IgD-negative memory B cell (primary cell): Measurements from ENCODE around the gene ZFP30. TPM values are rescaled to one million over a fixed set of nuclear protein-coding genes. Genes with fewer than 3 reads are reported as not detected.
"Not testable (repeated sequence)": the region's sequence is repeated elsewhere in the genome, so short reads cannot be mapped to it uniquely, and the experiment has no call there.

Experiments used
- H3K27ac Mint-ChIP-seq, 3 donors: one replicate each; pipeline ENCODE4 v1.8.0; 2020 to 2022; ENCODE audit warnings: mild to moderate bottlenecking in 3 of 3, mixed read lengths in 3 of 3, moderate library complexity in 1 of 3
- H3K27me3 Mint-ChIP-seq: one replicate; pipeline ENCODE4 v1.8.0; 2021; ENCODE audit warnings: mixed read lengths
- H3K36me3 Mint-ChIP-seq: one replicate; pipeline ENCODE4 v1.8.0; 2020; ENCODE audit warnings: mild to moderate bottlenecking, mixed read lengths
- H3K4me1 Mint-ChIP-seq, 3 donors: one replicate each; pipeline ENCODE4 v1.8.0; 2020 to 2022; ENCODE audit warnings: mixed read lengths in 3 of 3, mild to moderate bottlenecking in 1 of 3
- H3K4me3 Mint-ChIP-seq, 4 donors: one replicate each; pipeline ENCODE4 v1.8.0; 2020 to 2022; ENCODE audit warnings: mild to moderate bottlenecking in 4 of 4, mixed read lengths in 4 of 4, moderate library complexity in 3 of 4
- H3K9me3 Mint-ChIP-seq, 3 donors: one replicate each; pipeline ENCODE4 v1.8.0; 2020 to 2021; ENCODE audit warnings: mixed read lengths in 3 of 3, mild to moderate bottlenecking in 1 of 3
- polyA plus RNA-seq: library from polyadenylated mRNA; unstranded; fragments of 300-500 nt; fragmentation: Illumina TruSeq; gene quantifications from one replicate; pipeline ENCODE4 v1.2.3, GENCODE V29; 2021

The ZFP30 gene
- 2.4 TPM for polyA plus RNA-seq

DNA sequence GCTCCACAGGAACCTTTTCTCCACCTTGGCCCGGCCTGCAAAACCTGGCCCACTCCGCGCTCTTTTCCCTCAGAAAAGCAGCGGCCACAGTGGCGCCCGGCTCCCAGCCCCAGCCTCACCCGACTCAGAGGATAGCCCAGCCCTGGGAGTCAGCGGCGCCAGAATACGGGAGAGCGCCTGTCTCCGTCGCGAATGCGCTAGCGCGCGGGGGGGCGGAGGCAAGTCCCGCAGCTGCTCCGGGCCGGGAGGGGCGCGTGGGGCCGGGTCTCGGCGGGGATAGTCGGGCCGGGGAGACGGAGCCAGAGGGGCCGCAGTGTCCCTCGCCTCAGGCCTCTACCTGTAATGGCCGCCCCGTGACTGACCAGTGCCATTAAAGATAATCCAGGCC lies at the start of gene ZFP30:
Gene ZFP30, minus strand, starts transcription at position 165 of the 388 bp plus-strand sequence. CDS start 7,643 bp downstream, outside the sequence.
- H3K4me3 Mint-ChIP-seq, result peak within 1 kb of the TSS; percentile 94 to 99 (median 96)
- H3K27me3 Mint-ChIP-seq, result no peaks in the 10 kb centered on the region
- H3K4me1 Mint-ChIP-seq, result peaks cover 18 to 25% (median 21%) of the 10 kb centered on the region in 3 donors
- peaks cover 0 to 1% (median 0%) of the 10 kb centered on the region in 3 donors for H3K9me3 Mint-ChIP-seq
- peaks cover 7% of the 10 kb centered on the region for H3K36me3 Mint-ChIP-seq
- peak within 1 kb of the TSS; percentile 96 to 98 (median 98) for H3K27ac Mint-ChIP-seq

DNA sequence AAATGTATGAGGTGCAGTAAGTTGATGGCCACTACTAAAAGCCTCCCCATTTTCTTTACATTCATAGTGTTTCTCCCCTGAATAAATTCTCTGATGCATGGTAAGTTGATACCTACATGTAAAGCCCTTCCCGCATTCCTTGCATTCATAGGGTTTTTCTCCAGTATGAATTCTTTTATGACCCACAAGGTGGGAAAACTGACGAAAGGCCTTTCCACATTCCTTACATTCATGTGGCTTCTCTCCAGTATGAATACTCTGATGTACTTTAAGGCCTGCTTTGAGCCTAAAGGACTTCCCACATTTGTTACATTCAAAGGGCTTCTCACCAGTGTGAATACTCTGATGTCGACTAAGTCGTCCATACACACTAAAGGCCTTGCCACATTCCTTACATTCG lies 43.8 kb upstream of the ZFP30 start:
- Mint-ChIP-seq H3K36me3 (peaks cover 26% of the 10 kb centered on the region), H3K27me3 (no peaks in the 10 kb centered on the region), H3K4me1 (no peaks in the 10 kb centered on the region), H3K27ac (no peak overlapping the region), H3K4me3 (no peak overlapping the region), H3K9me3 (peaks cover 18 to 37% (median 24%) of the 10 kb centered on the region in 3 donors)

DNA sequence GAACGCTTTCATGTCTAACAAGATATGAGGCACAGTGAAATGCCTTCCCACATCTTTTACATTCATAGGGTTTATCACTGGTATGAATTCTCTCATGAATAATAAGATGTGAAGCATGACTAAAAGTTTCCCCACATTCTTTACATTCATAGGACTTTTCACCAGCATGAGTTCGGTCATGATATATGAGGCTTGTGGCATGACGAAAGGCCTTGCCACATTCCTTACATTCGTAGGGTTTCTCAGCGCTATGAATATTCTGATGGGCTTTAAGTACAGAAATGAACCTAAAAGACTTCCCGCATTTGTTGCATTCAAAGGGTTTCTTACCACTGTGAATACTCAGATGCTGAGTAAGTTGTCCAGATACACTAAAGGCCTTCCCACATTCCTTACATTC lies 43.0 kb upstream of the ZFP30 start:
- peaks cover 20 to 33% (median 24%) of the 10 kb centered on the region in 3 donors for H3K9me3 Mint-ChIP-seq
- H3K4me1 Mint-ChIP-seq, result no peaks in the 10 kb centered on the region
- no peak overlapping the region for H3K27ac Mint-ChIP-seq
- H3K4me3 Mint-ChIP-seq, result no peak overlapping the region
- no peaks in the 10 kb centered on the region for H3K27me3 Mint-ChIP-seq
- H3K36me3 Mint-ChIP-seq, result peaks cover 20% of the 10 kb centered on the region

DNA sequence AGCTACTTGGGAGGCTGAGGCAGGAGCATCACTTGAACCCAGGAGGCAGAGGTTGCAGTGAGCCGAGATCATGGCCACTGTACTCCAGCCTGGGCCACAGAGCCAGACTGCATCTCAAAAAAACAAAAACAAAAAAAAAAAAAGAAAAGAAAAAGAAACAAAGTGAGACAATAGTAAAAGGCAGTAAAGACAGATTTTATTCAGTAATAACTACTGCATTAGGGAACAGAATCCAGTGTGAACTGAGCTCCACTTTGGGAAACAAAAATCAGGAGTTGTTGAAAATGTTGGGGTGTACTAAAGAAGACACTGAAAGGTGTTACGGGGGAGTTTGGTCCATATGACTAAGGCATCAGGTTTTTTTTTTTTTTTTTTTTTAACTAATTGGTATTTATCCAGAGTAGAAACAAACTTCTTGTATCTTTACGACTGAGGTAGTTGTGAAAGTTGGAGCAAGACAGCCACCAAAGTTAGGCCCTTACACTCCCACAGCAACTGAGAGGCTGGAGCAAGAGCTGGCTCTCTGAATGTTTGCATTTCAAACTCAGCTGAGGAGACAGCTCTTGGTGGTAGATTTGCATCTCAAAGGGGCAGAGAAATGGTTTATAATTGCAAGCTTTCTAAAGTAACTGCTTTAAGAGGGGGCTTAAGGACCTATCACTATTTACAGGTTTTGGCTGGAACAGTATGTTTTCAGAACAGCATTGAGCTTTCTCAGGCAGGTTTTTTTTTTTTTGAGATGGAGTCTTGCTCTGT lies 40.1 kb upstream of the ZFP30 start:
- H3K4me1 Mint-ChIP-seq, result peaks cover 7 to 11% (median 8%) of the 10 kb centered on the region in 3 donors
- peaks cover 9% of the 10 kb centered on the region for H3K36me3 Mint-ChIP-seq
- H3K4me3 Mint-ChIP-seq, result no peak overlapping the region
- H3K27me3 Mint-ChIP-seq, result no peaks in the 10 kb centered on the region
- peak overlapping the region in 1 of 3 donors; percentile 10 for H3K27ac Mint-ChIP-seq
- H3K9me3 Mint-ChIP-seq, result peaks cover 15 to 20% (median 16%) of the 10 kb centered on the region in 3 donors

DNA sequence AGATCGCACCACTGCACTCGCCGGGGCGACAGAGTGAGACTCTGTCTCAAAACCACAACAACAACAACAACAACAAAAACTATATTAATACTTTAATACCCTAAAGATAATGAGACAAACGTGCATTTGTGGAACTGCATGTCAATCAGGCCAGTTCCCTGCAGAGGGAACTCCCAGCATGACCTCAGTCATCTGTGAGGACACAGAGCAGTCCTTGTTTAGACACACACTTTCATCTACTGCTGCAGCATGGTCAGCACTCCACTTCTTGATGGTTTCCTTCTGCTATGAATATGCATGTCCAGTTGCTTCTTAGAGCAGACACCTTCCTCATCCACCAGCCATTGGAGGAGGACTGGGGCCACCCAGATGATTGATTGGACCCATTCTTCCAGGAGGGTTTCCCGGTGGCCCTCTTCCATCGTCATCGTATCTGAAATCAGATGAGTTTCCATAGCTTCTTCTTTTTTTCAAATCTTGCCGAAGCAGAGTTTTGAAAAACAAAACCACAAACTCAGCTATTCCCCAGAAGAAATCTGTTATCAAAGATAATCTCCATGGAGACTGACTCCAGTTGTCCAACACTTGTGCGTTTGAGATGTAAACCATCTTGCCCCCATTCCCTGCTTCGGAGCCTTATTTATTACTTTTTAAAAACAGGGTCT lies 37.8 kb upstream of the ZFP30 start:
- peak overlapping the region in 3 of 4 donors; percentile 16 to 96 (median 62) for H3K4me3 Mint-ChIP-seq
- H3K36me3 Mint-ChIP-seq, result peaks cover 4% of the 10 kb centered on the region
- peaks cover 7 to 11% (median 8%) of the 10 kb centered on the region in 3 donors for H3K4me1 Mint-ChIP-seq
- H3K27me3 Mint-ChIP-seq, result no peaks in the 10 kb centered on the region
- peaks cover 4 to 12% (median 6%) of the 10 kb centered on the region in 3 donors for H3K9me3 Mint-ChIP-seq
- peak overlapping the region in 1 of 3 donors; percentile 23 for H3K27ac Mint-ChIP-seq

DNA sequence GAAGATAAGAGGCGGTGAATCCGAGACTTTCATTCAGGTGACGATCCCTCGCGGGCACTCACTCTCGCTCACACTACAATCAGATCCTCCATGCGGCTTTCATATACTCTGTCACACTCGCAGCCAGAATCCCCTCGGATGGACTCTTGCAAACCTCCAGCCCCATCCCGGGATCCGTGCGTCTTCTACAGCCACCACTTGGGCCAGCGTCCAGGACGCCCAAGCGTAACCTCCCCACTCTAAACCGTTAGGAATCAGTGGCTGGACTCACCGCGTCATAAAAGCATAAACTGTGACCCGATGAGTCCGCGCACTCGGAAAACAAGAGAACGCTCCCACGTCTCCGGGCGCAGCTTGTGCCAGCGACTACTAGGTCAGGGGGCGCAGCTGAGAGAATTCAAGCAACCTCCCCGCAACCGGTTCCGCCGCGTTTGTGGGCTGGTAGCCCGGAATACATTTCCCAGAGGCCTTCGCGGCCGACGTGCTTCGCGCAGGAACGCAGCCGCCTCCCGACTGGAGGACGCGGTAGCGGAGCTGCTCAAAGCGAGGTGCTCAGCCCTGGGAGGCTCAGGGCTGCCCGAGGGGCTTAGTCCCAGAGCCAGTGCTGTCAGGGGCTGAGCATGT lies 36.7 kb upstream of the ZFP30 start:
- peak overlapping the region; percentile 10 to 94 (median 81) for H3K27ac Mint-ChIP-seq
- peaks cover 7 to 11% (median 8%) of the 10 kb centered on the region in 3 donors for H3K4me1 Mint-ChIP-seq
- no peaks in the 10 kb centered on the region for H3K27me3 Mint-ChIP-seq
- peaks cover 1% of the 10 kb centered on the region for H3K36me3 Mint-ChIP-seq
- peaks cover 3 to 5% (median 3%) of the 10 kb centered on the region in 3 donors for H3K9me3 Mint-ChIP-seq
- peak overlapping the region; percentile 93 to 98 (median 94) for H3K4me3 Mint-ChIP-seq

DNA sequence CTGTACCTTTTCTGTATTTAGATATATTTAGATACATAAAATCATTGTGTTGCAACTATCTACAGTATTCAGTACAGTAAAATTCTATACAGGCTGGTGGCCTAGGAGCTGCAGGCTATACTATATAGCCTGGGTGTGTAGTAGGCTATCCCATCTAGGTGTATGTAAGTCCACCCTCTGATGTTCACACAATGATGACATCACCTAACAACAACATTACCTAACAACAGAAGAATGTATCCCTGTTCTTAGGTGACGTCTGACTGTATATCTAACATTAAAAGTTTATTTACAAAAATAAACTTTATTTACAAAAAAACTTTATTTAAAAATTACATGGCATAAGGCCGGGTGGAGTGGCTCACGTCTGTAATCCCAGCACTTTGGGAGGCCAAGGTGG lies 28.3 kb upstream of the ZFP30 start:
- peaks cover 10 to 19% (median 12%) of the 10 kb centered on the region in 3 donors for H3K9me3 Mint-ChIP-seq
- H3K27ac Mint-ChIP-seq, result no peak overlapping the region
- no peak overlapping the region for H3K4me3 Mint-ChIP-seq
- no peaks in the 10 kb centered on the region for H3K27me3 Mint-ChIP-seq
- H3K36me3 Mint-ChIP-seq, result peaks cover 5% of the 10 kb centered on the region
- no peaks in the 10 kb centered on the region for H3K4me1 Mint-ChIP-seq

DNA sequence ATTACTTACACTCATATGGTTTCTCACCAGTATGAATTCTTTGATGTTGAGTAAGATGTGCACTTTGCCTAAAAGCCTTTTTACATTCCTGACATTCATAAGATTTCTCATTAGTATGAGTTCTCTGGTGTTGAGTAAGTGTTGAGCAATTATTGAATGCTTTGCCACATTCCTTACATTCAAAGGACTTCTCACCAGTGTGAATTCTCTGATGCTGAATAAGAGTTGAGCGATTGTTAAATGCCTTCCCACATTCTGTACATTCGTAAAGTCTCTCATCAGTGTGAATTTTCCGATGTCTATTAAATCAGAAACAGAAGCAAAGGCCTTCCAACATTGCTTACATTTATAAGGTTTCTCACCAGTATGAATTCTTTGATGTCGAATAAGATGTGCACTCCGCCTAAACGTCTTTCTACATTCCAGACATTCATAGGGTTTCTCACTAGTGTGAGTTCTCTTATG lies 14.2 kb upstream of the ZFP30 start:
- no peak overlapping the region for H3K27ac Mint-ChIP-seq
- H3K9me3 Mint-ChIP-seq, result peaks cover 8 to 43% (median 13%) of the 10 kb centered on the region in 3 donors
- no peak overlapping the region for H3K4me3 Mint-ChIP-seq
- H3K36me3 Mint-ChIP-seq, result peaks cover 4% of the 10 kb centered on the region
- no peaks in the 10 kb centered on the region for H3K27me3 Mint-ChIP-seq
- H3K4me1 Mint-ChIP-seq, result no peaks in the 10 kb centered on the region

DNA sequence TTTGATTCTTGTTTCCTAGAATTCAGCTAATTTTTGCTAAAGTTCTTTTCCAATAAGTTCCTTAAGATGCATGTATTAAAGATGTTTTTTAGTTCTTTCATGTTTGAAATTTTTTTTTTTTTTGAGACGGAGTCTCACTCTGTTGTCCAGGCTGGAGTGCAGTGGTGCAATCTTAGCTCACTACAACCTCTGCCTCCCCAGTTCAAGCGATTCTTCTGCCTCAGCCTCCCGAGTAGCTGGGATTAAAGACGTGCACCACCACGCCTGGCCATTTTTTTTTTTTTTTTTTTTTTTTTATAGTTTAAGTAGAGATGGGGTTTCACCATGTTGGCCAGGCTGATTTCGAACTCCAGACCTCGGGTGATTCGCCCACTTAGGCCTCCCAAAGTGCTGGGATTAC lies 1.9 kb upstream of the ZFP30 start:
- Mint-ChIP-seq H3K4me3 (peak overlapping the region; percentile 58 to 97 (median 76)), H3K27ac (peak overlapping the region in 1 of 3 donors; percentile 96), H3K4me1 (peaks cover 18 to 25% (median 21%) of the 10 kb centered on the region in 3 donors)
- H3K9me3 Mint-ChIP-seq, H3K27me3 Mint-ChIP-seq, H3K36me3 Mint-ChIP-seq: not testable (repeated sequence)

DNA sequence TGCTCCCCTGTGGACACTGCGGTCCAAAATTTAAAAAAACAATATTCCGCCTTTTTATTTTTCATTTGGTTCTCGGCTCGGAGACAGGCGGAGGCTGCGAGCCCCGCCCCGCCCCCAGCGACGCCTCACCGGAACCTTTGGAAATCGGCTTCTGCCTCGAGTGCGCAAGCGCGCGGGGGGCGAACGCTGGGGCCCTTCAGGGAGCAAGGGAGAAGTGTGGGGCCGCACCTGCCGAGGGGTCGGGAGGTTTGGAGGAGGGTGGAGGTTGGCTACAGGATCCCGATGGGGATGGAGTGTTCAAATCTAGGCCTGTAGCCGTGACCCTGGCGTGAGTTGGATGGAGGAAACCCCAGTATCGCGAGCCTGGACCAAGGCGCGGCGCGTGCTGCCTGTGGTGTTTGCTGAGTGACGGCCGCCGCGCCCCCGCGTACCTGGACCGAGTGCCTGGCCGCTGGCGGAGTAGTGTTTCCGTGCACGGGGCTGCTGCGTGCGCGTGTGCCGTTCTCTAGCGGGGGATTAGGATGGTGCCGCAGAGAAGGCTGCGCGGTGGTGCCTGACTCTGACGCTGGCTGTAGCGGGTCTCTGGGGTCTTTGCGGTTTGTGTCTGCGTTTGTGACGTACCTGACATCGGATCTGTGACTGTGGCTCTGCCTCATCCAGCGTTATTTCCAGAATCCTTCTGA lies 565 bp upstream of the ZFP30 start:
- Mint-ChIP-seq H3K36me3 (peaks cover 7% of the 10 kb centered on the region), H3K4me1 (peaks cover 18 to 25% (median 21%) of the 10 kb centered on the region in 3 donors), H3K4me3 (peak overlapping the region; percentile 94 to 99 (median 96)), H3K27ac (peak overlapping the region; percentile 96 to 98 (median 98)), H3K9me3 (peaks cover 0 to 1% (median 0%) of the 10 kb centered on the region in 3 donors), H3K27me3 (no peaks in the 10 kb centered on the region)

DNA sequence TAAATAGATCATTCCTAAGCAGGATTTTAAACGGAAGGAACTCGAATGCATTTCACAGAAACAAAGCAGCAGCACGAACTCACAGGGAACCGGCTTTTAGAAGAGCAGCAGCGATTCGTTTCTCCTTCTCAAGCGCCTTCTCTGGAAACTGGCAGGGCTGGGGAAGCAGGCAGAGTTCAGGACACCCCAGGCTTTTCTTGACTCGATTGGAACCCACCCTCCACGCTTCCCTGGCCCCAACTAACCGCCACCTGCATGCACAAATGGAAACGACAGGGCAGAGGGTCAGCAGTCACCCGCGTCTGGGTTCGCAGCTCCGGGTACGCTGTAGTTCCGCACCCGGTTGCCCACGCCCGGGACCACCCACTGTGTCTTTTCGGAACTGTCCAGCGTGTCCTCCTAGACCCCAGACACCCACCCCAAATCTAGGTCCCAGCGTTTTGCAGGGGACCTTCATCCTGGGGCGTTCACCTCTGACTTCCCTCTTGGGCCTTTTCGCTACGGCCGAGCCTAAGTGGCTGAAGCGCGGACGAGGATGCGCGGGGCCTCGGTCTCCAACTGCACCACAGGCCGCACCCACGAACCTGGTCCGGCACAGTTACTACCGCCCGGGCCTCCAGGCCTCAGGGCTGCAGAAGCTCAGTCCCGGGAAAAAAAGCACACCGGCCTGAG lies 500 bp downstream of the ZFP30 start:
- H3K4me1 Mint-ChIP-seq, result peaks cover 18 to 25% (median 21%) of the 10 kb centered on the region in 3 donors
- H3K9me3 Mint-ChIP-seq, result peaks cover 0 to 2% (median 0%) of the 10 kb centered on the region in 3 donors
- H3K36me3 Mint-ChIP-seq, result peaks cover 9% of the 10 kb centered on the region
- H3K27me3 Mint-ChIP-seq, result no peaks in the 10 kb centered on the region
- peak overlapping the region; percentile 96 to 98 (median 98) for H3K27ac Mint-ChIP-seq
- H3K4me3 Mint-ChIP-seq, result peak overlapping the region; percentile 94 to 99 (median 96)

DNA sequence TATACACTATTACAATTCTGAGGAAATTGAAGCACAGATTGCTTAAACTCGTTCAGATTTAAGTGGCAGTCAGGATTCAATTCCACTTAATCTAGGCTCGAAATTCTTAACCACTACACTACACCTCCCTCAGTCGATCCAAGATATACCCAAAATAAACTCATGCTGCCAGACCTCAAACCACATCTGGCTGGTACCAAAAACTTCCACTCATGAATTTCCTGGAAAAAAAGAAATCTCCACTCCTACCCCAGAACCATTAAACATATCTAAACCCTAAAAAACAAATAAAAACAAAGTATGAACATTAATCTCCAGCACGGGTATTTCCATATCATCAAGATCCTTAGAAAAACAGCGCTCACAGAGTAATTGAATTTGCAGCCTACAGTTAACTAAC lies 1.1 kb downstream of the ZFP30 start:
- Mint-ChIP-seq H3K9me3 (peaks cover 0 to 5% (median 0%) of the 10 kb centered on the region in 3 donors), H3K36me3 (peaks cover 11% of the 10 kb centered on the region), H3K4me1 (peaks cover 18 to 25% (median 21%) of the 10 kb centered on the region in 3 donors), H3K27me3 (no peaks in the 10 kb centered on the region), H3K4me3 (peak overlapping the region; percentile 94 to 99 (median 96)), H3K27ac (peak overlapping the region; percentile 21 to 98 (median 96))

DNA sequence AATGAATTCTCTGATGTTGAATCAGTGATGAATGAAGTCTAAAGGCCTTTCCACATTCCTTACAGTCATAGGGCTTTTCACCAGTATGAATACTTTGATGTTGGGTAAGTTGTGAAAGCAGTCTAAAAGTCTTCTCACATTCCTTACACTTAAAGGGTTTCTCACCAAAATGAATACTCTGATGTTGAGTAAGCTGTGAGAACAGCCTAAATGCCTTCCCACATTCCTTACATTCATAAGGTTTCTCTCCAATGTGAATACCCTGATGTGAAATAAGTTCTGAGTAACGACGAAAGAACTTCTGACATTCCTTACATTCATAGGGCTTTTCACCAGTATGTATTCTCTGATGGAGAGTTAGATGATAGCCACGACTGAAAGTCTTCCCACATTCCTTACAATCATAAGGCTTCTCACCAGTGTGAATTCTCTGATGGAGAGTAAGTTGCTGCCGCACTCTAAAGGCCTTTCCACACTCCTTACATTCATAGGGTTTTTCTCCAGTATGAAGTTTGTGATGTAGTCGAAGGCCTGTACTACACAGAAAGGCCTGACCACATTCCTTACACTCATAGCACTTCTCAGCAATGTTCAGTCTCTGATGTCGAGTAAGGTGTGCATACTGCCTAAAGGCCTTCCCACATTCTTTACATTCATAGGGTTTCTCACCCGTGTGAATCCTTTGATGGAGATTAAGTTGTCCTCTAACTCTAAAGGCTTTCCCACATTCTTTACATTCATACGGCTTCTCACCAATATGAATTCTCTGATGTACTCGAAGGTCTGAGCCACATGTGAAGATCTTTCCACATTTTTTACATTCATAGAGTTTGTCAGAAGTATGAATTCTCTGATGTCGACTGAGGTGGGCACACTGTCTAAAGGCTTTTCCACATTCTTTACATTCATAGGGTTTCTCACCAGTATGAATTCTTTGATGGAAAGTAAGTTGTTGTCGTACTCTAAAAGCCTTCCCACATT lies 19.9 kb downstream of the ZFP30 start:
- peaks cover 23% of the 10 kb centered on the region for H3K36me3 Mint-ChIP-seq
- no peaks in the 10 kb centered on the region for H3K4me1 Mint-ChIP-seq
- H3K27ac Mint-ChIP-seq, result no peak overlapping the region
- peaks cover 6 to 44% (median 38%) of the 10 kb centered on the region in 3 donors for H3K9me3 Mint-ChIP-seq
- H3K27me3 Mint-ChIP-seq, result no peaks in the 10 kb centered on the region
- H3K4me3 Mint-ChIP-seq, result no peak overlapping the region
